GM12801 (cell line): ENCODE measurements around the gene BTRC.

ENCODE experiments used
- CTCF ChIP-seq: IDR thresholded peaks from one replicate; pipeline ENCODE4 v1.5.1; 2011; ENCODE audit warnings: control low read depth; ENCODE audit not compliant: insufficient read length; ENCODE audit errors: extremely low read depth

BTRC gene

GRCh38 chr10:101565936-101566332 lies 212.0 kb downstream of the BTRC start:
- TF ChIP-seq CTCF, result no peak

GRCh38 chr10:101566333-101567164 lies 212.6 kb downstream of the BTRC start:
- TF ChIP-seq CTCF, result no peak

- TF ChIP-seq CTCF, result no peak
Measured at GRCh38 chr10:101567165-101568006, 213.4 kb downstream of the BTRC start.

GRCh38 chr10:101568054-101568745 lies 214.2 kb downstream of the BTRC start:
- TF ChIP-seq CTCF, result no peak

GRCh38 chr10:101569323-101569621 lies 215.3 kb downstream of the BTRC start:
- no peak for TF ChIP-seq CTCF

- no peak for TF ChIP-seq CTCF
Measured at GRCh38 chr10:101569622-101570427, 215.9 kb downstream of the BTRC start.
